ENCODE results near the gene RGS19.

DNA sequence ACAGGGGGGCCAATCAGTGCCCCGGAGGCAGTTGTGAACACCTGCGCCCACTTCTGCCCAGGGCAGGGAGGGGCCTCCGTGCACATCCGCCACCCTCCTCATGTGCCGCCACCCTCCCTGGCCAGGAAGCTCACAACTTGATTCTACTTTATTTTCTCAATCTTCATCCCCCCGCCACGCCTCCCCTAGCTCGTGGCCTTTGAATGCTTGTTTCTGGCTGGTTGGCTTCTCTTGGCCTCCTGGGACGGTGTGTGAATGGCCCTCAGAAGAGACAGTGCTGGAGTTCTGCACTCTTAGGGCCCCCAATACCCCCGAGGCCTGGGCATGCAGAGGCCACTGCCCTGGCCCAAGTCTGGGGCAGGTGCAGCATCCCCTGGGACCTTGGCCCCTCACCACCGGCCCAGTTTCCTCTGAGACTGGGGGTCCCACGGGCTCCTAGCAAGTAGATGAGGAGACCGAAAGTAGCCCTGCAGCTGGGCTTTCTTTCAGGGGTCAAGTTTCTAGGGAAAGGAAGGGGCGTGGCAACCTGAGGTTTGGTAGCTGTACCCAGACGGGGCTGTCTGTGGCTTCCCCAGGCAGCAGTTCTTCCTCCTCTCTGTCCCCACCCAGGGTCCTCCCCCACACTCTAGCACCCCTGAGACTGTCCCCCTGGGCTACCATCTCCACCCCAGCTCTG is 1.3 kb downstream of the RGS19 start:
- TF ChIP-seq CTCF (IDR thresholded peaks at IDR 0.05) (no peak), POLR2A (IDR thresholded peaks at IDR 0.05) (no peak)
